ENCODE measurements around the gene ACAD9. TPM values are rescaled to one million over a fixed set of nuclear protein-coding genes. Genes with fewer than 3 reads are reported as not detected.

Gene ACAD9
- total RNA-seq, 1 experiment from 2014 or later, result 43.1 TPM

DNA sequence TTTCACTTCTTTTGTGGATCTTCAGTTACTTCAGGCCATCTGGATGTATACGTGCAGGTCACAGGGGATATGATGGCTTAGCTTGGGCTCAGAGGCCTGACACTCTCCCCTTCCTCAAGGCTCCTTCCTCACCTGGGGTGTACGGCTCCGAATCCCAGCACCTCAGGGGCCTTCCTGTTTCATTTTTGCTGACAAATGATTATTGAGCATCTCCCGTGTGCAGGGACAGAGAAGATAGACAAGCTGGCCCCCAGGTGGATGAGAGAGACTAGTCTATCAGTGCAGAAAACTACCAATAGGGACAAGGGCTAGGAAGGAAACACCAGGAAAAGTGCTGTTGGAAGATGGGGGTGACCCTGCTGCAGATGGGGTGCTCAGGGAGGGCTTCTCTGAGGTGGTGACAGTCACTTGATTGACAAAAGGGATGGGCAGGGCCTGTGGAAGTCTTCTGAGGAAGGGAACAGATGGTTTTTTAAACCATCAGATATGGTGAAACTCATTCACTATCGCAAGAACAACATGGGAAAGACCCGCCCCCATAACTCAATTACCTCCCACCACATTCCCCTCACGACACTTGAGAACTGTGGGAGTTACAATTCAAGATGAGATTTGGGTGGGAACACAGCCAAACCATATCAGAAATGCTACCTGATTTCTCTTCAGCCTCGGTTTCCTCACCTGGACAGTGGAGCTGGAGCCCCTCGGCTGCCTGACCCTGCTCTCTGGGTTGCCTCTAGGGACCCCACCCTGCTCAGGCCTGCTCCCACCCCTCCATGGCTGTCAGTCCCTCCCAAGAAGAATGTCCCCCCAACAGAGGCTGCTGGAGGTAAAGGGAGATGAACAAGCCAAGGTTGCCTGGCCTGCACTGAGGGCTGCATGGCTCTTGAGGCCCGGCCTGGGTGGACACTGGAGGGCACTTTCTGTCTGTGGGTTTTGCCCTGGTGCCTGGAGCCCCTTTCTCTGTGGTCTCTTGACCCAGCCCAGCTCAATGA is 37.2 kb upstream of the ACAD9 start:
- Mint-ChIP-seq H3K27me3 (ENCODE audit: insufficient read depth, unreplicated experiment) (no peaks in the 10 kb centered on the region), H3K36me3 (ENCODE audit: insufficient read depth, unreplicated experiment) (no peaks in the 10 kb centered on the region), H3K9me3 (ENCODE audit: unreplicated experiment) (no peaks in the 10 kb centered on the region), H3K4me3 (ENCODE audit: unreplicated experiment) (no peak overlapping the region), H3K4me1 (ENCODE audit: insufficient read depth, unreplicated experiment) (peaks cover 5% of the 10 kb centered on the region), H3K27ac (ENCODE audit: low read depth, unreplicated experiment) (no peak overlapping the region)
- BruUV-seq (replicated peaks), result no TSS peak
- ChIA-PET POLR2A (no interaction called here), CTCF (no interaction called here)
- DNase-seq (ENCODE audit: unreplicated experiment), result no peak
- TF ChIP-seq, protein P1, sequence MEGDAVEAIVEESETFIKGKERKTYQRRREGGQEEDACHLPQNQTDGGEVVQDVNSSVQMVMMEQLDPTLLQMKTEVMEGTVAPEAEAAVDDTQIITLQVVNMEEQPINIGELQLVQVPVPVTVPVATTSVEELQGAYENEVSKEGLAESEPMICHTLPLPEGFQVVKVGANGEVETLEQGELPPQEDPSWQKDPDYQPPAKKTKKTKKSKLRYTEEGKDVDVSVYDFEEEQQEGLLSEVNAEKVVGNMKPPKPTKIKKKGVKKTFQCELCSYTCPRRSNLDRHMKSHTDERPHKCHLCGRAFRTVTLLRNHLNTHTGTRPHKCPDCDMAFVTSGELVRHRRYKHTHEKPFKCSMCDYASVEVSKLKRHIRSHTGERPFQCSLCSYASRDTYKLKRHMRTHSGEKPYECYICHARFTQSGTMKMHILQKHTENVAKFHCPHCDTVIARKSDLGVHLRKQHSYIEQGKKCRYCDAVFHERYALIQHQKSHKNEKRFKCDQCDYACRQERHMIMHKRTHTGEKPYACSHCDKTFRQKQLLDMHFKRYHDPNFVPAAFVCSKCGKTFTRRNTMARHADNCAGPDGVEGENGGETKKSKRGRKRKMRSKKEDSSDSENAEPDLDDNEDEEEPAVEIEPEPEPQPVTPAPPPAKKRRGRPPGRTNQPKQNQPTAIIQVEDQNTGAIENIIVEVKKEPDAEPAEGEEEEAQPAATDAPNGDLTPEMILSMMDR (IDR thresholded peaks at IDR 0.05; ENCODE audit: unreplicated experiment), result no peak
- intact Hi-C loops (cut with micrococcal nuclease), result no loop called here

DNA sequence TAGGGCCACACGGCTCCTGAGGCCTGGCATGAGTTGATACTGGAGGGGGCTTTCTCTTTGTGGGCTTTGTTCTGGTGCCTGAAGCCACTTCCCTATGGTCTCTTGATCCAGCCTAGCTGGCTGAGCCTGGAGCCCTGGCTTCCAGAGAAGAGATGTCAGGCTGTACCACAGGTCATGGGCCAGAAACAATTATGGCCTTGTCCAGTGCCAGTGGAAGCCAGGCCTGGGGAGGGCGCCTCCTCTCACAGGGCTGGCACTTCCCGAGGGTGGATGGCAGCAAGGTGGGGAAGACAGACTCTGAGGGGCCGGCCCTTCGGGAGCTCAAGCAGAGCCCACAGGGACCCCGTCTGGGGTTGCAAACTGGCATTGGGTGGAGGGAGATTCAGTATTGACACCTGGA is 34.9 kb upstream of the ACAD9 start:
- ChIA-PET CTCF (no interaction called here), POLR2A (no interaction called here)
- H3K27me3 Mint-ChIP-seq (ENCODE audit: insufficient read depth, unreplicated experiment), result no peaks in the 10 kb centered on the region
- H3K4me3 Mint-ChIP-seq (ENCODE audit: unreplicated experiment), result no peak overlapping the region
- BruUV-seq (replicated peaks), result no TSS peak
- H3K4me1 Mint-ChIP-seq (ENCODE audit: insufficient read depth, unreplicated experiment), result peaks cover 5% of the 10 kb centered on the region
- H3K36me3 Mint-ChIP-seq (ENCODE audit: insufficient read depth, unreplicated experiment), result no peaks in the 10 kb centered on the region
- TF ChIP-seq, protein P1 (IDR thresholded peaks at IDR 0.05; ENCODE audit: unreplicated experiment), result no peak
- no peaks in the 10 kb centered on the region for H3K9me3 Mint-ChIP-seq (ENCODE audit: unreplicated experiment)
- H3K27ac Mint-ChIP-seq (ENCODE audit: low read depth, unreplicated experiment), result no peak overlapping the region
- no peak for DNase-seq (ENCODE audit: unreplicated experiment)
- intact Hi-C loops (cut with micrococcal nuclease), result no loop called here

DNA sequence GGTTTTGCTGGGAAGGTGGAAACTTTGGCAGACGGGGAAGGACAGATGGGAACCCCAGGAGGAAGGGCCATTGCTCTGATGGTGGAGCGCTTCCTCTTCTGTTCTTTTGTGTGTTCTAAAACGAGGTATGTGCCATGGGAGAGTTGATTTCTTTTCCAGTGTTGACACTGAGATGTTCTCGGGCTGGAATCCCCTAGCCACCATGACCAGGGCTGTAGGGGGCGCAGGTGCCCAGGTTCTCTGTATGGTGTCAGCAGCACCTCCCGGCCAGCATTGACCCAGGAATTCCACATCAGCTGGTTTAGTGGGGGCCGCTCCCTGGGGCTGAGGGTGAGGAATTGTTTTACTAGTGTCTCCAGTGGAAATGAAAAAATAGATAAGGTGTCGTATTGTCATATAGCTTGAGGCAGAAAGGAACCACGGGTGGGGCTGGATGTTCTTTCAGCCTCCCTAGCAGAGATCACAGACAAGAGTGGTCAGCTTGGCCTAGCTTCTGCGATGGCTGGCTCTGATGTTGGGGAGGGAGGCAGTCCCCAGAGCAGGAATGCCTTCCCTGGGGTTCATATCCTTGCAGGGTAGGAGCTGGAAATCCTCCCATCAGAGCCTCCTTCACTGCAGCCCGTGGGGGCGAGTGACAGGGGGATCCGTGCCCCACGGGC is 34.2 kb upstream of the ACAD9 start:
- Mint-ChIP-seq H3K4me1 (ENCODE audit: insufficient read depth, unreplicated experiment) (peaks cover 11% of the 10 kb centered on the region), H3K36me3 (ENCODE audit: insufficient read depth, unreplicated experiment) (no peaks in the 10 kb centered on the region), H3K4me3 (ENCODE audit: unreplicated experiment) (no peak overlapping the region), H3K9me3 (ENCODE audit: unreplicated experiment) (no peaks in the 10 kb centered on the region), H3K27ac (ENCODE audit: low read depth, unreplicated experiment) (no peak overlapping the region), H3K27me3 (ENCODE audit: insufficient read depth, unreplicated experiment) (no peaks in the 10 kb centered on the region)
- ChIA-PET POLR2A (interaction anchor here (0.8 kb wide), 2 partner anchors 34 to 470 kb away, joined by 3 read pairs; partner anchors contain the start of gene ACAD9), CTCF (no interaction called here)
- intact Hi-C loops (cut with micrococcal nuclease), result no loop called here
- DNase-seq (ENCODE audit: unreplicated experiment), result no peak
- no TSS peak for BruUV-seq (replicated peaks)
- TF ChIP-seq, protein P1 (IDR thresholded peaks at IDR 0.05; ENCODE audit: unreplicated experiment), result no peak

- Mint-ChIP-seq H3K27ac (ENCODE audit: low read depth, unreplicated experiment) (no peak overlapping the region), H3K27me3 (ENCODE audit: insufficient read depth, unreplicated experiment) (no peaks in the 10 kb centered on the region), H3K4me3 (ENCODE audit: unreplicated experiment) (no peak overlapping the region), H3K4me1 (ENCODE audit: insufficient read depth, unreplicated experiment) (peaks cover 11% of the 10 kb centered on the region), H3K9me3 (ENCODE audit: unreplicated experiment) (no peaks in the 10 kb centered on the region), H3K36me3 (ENCODE audit: insufficient read depth, unreplicated experiment) (no peaks in the 10 kb centered on the region)
- intact Hi-C loops (cut with micrococcal nuclease), result no loop called here
- TF ChIP-seq, protein P1 (IDR thresholded peaks at IDR 0.05; ENCODE audit: unreplicated experiment), result peak; percentile 9
- no TSS peak for BruUV-seq (replicated peaks)
- POLR2A ChIA-PET, result interaction anchor here (0.6 to 0.8 kb wide), 2 partner anchors 21 to 469 kb away, joined by 3 read pairs; no protein-coding TSS in a partner anchor
- CTCF ChIA-PET, result interaction anchor here (0.6 kb wide), 1 partner anchor 205 kb away, joined by 3 read pairs; no protein-coding TSS in a partner anchor
- DNase-seq (ENCODE audit: unreplicated experiment), result peak; percentile 30
These were observed 33.5 kb upstream of the ACAD9 start for GRCh38 chr3:128845778-128846485.
